HCT116 (cell line): Measurements from ENCODE around the gene EXOC4.

Source experiments
- CTCF ChIP-seq, 3 experiments: fragments of 200-600 bp in 1 of 3; sonication (generic) in 1 of 3; IDR thresholded peaks in 2 of 3; conservative IDR thresholded peaks in 1 of 3; 2 replicates each; pipeline ENCODE4 v1.5.1; 2012 to 2017; ENCODE audit warnings: low read depth in 2 of 3, low read length in 2 of 3, antibody characterized with exemption in 1 of 3, borderline replicate concordance in 1 of 3, control low read depth in 1 of 3, mild to moderate bottlenecking in 1 of 3, mixed read lengths in 1 of 3, mixed run types in 1 of 3, moderate library complexity in 1 of 3; ENCODE audit not compliant: insufficient read depth in 1 of 3
- EZH2 ChIP-seq: fragments of 200-600 bp; sonication (generic); IDR thresholded peaks from 2 replicates; pipeline ENCODE4 v1.6.1; 2017; ENCODE audit warnings: antibody characterized with exemption, mixed run types
- EZH2phosphoT487 ChIP-seq: fragments of 200-600 bp; IDR thresholded peaks from 2 replicates; pipeline ENCODE4 v1.6.1; 2018; ENCODE audit warnings: antibody characterized with exemption, borderline replicate concordance
- MAX ChIP-seq: IDR thresholded peaks from 2 replicates; pipeline ENCODE4 v1.6.1; 2012
- POLR2A ChIP-seq: IDR thresholded peaks from 2 replicates; pipeline ENCODE4 v1.7.0; 2011; ENCODE audit warnings: borderline replicate concordance; ENCODE audit not compliant: insufficient read depth, insufficient read length; ENCODE audit errors: extremely low read depth
- POLR2AphosphoS5 ChIP-seq: IDR thresholded peaks from 2 replicates; pipeline ENCODE4 v1.6.1; 2011; ENCODE audit warnings: mild to moderate bottlenecking, low read depth, low read length, moderate library complexity
- RAD21 ChIP-seq: IDR thresholded peaks from 2 replicates; pipeline ENCODE4 v1.6.1; 2012; ENCODE audit warnings: low read depth, mild to moderate bottlenecking
- REST ChIP-seq: IDR thresholded peaks from 2 replicates; pipeline ENCODE4 v1.6.1; 2012; ENCODE audit warnings: low read depth
- SP1 ChIP-seq: IDR thresholded peaks from 2 replicates; pipeline ENCODE4 v1.6.1; 2012; ENCODE audit warnings: low read depth
- TCF7L2 ChIP-seq: IDR thresholded peaks from 2 replicates; pipeline ENCODE4 v1.7.0; 2011; ENCODE audit warnings: borderline replicate concordance, inconsistent platforms; ENCODE audit not compliant: insufficient read depth, insufficient read length; ENCODE audit errors: extremely low read depth
- ZNF274 ChIP-seq: fragments of 200-500 bp; sonication (Bioruptor generic); IDR thresholded peaks from 2 replicates; pipeline ENCODE4 v1.6.1; 2014; ENCODE audit warnings: mild to moderate bottlenecking, low read depth, low read length, inconsistent platforms

GRCh38 chr7:134067164-134067563 is 814.3 kb downstream of the EXOC4 start:
- TF ChIP-seq SP1 = no peak
- no peak for TF ChIP-seq REST
- TF ChIP-seq EZH2phosphoT487 = no peak
- no peak for TF ChIP-seq POLR2AphosphoS5
- no peak for TF ChIP-seq MAX
- no peak for TF ChIP-seq POLR2A
- TF ChIP-seq RAD21 = no peak
- no peak for TF ChIP-seq CTCF (IDR thresholded peaks at IDR 0.05 in 2 of 3, conservative IDR thresholded peaks at IDR 0.05 in 1 of 3; ENCODE audit: borderline replicate concordance in 1 of 3, insufficient read depth in 1 of 3, low read depth in 2 of 3, low read length in 2 of 3)
- TF ChIP-seq EZH2 = no peak
- TF ChIP-seq ZNF274 = no peak
- TF ChIP-seq TCF7L2 = no peak
